HG03139 (cell line): ENCODE data around the gene SLC22A5.
A peak's percentile ranks its signal among the peaks of the same experiment; 100 is the strongest.

ENCODE experiments used
- ATAC-seq: cut with Tn5 transposase; IDR thresholded peaks from one replicate; pipeline ENCODE4 v1.9.1; 2021; ENCODE audit not compliant: unreplicated experiment

Gene SLC22A5

DNA sequence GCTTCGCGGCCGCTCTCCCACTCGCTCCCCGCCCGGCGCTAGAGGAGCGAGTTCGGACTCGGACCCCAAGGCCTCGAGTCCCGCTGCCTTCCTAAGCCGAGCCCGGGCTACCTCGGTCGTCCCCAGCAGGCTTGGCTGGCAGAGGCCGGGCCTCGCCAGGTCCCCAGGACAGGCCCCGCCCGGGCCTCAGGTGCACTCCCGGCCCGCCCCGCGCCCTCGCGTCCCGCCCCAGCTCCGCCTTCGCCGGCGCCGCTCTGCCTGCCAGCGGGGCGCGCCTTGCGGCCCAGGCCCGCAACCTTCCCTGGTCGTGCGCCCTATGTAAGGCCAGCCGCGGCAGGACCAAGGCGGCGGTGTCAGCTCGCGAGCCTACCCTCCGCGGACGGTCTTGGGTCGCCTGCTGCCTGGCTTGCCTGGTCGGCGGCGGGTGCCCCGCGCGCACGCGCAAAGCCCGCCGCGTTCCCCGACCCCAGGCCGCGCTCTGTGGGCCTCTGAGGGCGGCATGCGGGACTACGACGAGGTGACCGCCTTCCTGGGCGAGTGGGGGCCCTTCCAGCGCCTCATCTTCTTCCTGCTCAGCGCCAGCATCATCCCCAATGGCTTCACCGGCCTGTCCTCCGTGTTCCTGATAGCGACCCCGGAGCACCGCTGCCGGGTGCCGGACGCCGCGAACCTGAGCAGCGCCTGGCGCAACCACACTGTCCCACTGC lies at the start of gene SLC22A5:
Gene SLC22A5 (plus strand): TSS at position 237 of the 707 bp plus-strand sequence. CDS start 263 bp downstream, at position 500.
- peak; percentile 79 for ATAC-seq

DNA sequence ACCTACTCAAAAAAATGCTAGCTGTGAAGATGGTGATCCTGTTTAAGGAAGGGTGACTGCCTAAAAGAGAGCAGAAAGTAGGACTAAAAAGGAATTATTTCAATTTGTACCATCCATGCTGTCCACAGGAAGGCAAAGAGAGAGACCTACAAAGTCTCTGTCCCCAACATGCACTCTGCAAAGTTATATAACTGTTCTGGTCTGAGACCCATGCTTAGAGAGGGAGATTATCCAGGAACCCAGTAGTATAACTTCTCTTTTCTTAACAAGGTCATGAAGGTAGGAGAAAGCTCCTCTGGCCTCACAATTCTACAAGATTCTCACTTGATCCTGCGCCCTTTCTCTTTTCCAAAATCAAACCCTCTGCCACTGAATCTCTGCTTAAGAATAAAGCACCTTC lies 49.5 kb upstream of the SLC22A5 start:
- ATAC-seq: no peak

DNA sequence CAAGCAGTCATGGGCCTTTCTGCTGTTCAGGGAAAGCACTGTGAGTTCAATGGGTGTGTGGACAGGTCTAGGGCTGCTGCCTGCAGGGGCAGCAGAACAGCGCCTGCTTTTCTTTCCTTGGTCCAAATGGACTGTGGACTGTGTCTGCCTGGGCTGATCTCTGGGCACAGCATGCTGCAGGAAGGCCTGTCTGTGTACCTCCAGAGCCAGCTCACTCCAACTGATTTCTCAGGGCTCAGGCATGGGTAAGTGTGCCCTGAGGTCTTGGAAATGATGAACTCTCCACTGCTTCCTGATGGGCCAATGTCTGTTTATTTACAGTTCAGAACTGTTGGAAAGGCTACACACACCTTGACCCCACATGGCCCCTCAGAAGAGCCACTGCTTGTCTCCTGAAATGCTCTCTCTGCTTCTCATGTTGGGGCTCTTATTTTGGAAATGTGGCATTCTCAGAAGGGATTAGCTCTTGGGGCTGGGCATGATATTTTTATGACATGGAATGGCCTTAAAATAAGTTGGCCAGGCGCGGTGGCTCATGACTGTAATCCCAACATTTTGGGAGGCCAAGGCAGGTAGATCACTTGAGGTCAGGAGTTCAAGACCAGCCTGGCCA lies 48.3 kb upstream of the SLC22A5 start:
- no peak for ATAC-seq

GRCh38 chr5:132322266-132322665 lies 47.2 kb upstream of the SLC22A5 start:
- ATAC-seq: no peak

DNA sequence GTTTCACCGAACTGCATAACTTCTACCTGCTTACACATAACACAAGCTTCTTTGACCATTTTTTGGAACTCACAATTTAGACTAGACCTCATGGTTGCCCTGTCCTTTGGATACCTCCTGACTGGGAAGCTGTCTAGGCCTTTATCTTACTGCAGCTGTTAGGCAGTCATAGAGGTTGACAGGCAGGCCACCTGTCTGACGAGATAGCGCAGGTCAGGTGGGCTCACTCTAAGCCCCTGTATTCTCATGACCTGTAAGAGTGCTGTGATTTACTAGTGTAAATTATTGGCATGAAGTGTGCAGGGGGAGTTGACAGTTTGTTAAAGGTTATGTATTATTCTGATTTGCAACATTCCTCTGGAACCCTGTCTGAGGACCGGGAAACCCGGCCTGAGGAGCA lies 46.3 kb upstream of the SLC22A5 start:
- no peak for ATAC-seq

DNA sequence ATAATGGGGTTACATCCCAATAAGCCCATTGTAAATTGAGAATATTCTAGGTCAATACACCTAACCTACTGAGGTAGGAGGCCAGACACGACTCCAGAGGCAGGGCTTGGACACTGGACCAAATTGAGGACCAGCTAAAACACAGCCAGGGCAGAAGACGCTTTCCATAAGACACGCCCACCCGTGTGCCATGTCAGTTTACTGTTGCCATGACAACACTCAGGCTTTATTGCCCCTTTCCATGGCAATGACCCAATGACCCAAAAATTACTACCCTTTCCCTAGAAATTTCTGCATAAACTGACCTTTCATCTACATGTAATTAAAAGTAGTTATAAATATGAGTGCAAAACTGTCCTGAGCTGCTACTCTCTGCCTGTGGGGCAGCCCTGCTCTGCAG lies 43.8 kb upstream of the SLC22A5 start:
- no peak for ATAC-seq

DNA sequence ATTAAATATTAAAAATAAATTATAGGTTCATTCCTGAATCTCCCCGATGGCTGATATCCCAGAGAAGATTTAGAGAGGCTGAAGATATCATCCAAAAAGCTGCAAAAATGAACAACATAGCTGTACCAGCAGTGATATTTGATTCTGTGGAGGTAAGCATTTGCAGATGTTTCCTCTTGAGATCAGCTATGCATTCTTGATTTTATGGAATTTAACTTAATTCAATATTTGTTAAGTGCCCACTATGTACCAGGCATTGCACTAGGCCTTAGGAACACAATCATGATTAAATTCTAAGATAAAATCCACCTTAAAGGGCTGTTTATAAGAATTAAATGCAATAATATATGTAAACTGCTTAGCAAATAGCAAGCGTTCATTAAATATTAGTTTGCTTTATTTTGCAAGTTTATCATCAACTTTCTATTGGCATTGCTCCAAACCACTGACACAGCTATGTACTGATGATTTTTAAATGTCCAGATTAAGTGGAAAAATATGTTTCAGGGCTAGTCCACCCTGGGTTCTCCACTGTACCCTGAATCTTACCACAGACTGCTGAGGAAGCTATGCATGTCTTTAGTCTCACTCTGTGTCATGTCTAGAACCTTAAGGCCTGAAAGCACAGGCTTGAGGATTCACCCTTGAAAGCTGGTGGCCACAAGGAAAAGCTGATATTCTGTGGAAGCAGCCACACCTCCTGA lies 42.1 kb upstream of the SLC22A5 start:
- no peak for ATAC-seq

DNA sequence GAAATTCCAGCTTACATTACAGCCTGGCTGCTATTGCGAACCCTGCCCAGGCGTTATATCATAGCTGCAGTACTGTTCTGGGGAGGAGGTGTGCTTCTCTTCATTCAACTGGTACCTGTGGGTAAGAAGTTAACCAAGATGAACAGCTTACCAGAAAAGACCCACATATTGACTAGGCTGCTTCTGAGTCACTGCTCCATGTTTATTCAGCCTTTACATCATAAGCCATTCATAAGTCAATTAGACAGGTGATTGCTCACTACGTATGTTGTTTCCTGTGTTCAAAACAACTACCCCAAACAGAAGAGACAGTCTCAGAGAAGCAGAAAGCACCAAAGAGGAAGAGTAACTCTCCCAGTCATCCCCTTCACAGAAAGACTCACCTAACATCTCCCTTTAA lies 34.7 kb upstream of the SLC22A5 start:
- ATAC-seq: no peak

GRCh38 chr5:132335402-132335801 lies 34.1 kb upstream of the SLC22A5 start:
- ATAC-seq: no peak

DNA sequence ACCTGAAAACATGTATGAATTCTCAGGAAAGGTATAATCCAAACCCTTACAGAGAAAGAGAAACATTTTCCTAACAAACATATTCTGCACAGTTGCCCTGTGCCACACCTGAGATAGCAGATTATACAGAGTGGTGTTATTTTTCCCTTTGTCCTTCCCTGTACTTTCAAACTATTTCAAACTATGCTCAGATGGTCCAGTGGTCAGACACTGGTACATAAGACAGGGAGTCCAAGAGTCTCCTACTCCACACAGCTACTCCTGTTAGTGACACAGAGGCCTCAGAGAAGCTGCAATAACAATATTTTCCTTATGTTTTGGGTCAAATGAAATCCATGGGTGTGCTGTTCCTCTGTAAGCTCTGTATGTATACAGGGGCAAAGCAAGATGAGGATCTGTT lies 30.0 kb upstream of the SLC22A5 start:
- ATAC-seq: no peak

DNA sequence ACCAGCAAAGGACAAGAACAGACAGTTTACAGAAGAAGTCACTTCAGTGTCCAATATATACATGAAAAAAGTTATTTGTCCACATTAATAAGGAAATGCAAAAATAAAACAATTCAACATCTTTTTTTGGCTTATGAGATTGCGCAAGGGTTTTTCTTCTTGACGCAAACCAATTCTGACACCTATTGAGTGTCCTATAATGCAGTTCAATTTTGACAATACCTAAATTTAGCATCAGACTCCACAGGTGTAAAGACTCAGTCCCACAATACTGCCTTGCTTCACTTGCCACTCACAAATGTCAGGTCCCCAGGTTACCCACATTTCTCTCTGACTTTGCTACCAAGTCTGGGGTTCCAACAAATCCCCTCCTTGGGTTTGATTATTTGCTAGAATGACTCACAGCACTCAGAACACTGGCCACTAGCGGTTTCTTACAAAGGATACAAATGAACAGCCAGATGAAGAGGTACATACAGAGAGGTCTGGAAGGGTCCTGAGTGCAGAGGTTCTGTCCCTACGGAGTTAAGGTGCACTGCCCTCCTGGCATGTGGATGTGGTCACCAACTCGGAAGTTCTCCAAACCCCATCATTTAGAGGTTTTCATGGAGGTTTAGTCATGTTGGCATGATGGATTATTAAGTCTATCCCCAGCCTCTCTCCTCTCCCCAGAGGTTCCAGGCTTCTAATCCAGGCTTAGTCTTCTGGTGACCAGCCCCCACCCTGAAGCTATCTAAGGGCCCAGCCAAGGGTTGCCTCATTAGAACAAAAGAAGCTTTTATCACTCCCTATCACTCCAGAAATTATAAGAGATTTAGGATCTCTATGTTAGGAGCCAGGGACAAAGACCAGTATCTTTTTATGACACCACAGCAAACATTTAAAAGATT lies 27.0 kb upstream of the SLC22A5 start:
- ATAC-seq: no peak

DNA sequence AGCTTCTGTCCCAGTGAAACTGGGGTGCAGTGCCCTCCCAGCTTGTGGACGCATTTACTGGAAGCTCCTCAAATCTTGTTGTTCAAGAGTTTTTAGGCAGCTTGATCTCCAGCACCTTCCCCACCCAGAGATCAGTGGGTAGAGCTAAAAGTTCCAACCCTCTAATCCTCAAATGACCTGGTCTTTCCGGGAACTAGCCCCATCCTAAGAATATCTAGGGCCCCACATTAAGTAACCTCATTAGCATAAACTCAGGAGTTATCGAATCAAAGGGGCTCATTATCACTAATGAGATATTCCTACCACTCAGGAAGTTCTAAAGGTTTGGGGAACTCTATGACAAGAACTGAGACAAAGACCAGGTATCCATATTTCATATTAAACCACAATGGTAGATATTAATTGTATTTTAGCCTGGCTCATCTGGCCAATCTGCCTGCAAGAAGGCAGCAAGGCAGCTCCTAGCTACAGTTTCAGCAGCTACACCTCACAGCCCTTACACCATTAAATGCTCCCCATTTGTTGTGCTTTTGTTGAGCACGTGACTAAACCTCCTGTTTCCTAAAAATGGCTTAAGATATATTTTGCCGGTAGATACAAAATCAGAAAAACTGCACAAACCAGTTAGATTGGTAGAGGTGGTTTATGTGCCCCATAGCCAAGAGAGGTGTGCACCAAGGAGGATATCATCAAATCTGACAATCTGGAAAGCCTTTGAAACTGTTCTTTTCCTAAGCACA lies 24.6 kb upstream of the SLC22A5 start:
- ATAC-seq: no peak

- no peak for ATAC-seq
Observed at GRCh38 chr5:132353486-132353995, 16.0 kb upstream of the SLC22A5 start.

DNA sequence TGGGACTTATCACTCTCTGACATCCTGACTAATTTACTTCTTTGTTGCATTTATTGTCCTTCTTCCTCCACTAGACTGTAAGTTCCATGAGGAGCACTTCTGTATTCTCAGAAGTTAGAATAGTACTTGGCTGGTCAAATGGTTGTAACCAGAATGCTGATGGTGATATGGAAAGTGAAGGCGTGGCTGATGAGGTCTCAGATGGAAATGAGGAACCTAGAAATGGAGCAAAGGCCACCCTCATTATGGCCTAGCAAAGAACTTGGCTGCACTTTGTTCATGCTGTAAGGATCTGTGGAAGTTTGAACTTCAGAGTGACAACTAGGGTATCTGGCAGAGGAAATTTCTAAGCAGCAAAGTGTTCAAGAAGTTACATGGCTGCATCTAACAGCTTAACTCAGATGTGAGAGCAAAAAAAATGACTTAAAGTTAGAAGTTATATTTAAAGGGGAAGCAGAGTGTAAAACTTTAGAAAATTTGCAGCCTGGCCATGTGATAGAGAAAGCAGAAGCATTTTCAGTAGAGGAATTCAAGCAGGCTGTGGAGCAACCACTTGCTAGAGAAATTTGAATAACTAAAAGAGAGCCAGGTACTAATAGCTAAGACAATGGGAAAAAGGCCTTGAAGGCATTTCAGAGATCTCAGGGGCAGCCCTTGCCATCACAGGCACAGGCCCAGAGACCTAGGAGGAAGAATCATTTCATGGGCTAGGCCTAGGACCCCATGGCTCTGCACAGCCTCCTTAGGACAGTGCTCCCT lies 14.9 kb upstream of the SLC22A5 start:
- no peak for ATAC-seq

DNA sequence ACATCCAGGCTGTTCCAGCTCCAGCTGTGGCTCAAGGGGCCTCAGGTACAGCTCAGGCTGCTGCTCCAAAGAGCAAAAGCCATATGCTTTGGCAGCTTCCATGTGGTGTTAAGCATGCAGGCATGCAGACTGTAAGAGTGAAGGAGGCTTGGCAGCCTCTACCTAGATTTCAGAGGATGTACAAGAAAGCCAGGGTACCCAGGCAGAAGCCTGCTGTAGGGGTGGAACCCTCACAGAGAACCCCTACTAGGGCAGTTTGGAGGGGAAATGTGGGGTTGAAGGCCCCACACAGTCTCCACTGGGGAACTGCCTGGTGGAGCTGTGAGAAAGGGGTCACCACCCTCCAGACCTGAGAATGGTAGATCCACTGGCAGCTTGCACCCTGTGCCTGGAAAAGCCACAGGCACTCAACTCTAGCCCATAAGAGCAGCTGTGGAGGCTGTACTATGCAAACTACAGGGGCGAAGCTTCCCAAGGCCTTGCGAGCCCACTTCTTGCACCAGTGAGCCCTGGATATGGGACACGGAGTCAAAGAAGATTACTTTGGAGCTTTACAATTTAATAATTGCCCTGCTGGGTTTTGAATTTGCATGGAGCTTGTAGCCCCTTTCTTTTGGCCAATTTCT lies 14.3 kb upstream of the SLC22A5 start:
- no peak for ATAC-seq

DNA sequence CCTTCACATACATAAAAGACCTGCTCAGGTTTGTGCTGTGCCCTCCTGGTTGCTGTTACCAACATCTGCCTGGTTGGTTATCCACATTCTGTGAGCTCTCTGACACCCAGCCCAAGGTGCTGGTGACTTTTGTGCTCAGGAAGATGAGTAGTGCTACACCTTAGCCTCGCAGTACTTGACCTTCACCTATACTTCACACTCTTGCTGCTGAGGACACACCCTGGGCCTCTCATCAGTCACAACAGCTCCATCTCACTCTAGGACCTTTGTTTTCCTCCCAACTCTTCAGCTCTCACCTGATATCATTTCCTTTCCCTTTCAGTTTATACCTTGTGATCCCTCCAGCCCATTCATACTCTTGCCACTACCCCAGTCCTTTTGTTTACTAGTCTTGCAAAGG lies 10.7 kb upstream of the SLC22A5 start:
- ATAC-seq: no peak

GRCh38 chr5:132362086-132362485 lies 7.4 kb upstream of the SLC22A5 start:
- ATAC-seq: no peak

DNA sequence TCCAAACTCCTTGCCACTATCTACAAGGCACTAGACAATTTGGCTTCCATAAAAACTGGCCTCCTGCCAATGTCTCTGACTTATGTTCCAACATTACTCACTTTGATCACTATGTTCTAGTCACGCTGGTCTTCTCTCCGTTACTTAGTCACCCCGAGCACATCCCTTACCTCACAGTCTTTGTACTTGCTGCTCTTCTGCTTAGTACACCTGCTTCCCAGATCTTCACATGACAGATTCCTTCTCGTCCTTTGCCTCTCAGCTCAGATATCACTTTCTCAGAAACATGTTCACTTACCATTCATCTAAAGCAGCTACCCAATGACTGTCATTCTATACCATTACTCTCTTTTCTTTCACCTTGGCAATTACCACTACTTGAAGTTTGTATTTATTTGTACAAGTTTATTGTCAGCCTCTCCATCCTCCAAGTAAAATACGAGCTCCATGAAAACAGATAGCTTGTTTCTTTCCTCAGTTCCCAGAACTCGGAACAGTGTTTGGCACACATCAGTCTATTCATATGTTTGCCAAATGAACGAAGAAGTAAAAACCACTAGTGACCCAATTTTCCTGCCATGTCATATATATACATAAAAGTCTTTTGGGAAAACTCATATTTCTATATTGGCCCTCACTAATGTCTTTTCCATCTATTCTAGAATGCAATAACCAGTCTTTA lies 5.9 kb upstream of the SLC22A5 start:
- ATAC-seq: no peak

GRCh38 chr5:132364319-132364718 lies 5.2 kb upstream of the SLC22A5 start:
- no peak for ATAC-seq
